ENCODE measurements around the gene SLC66A1. TPM values are rescaled to one million over a fixed set of nuclear protein-coding genes. Genes with fewer than 3 reads are reported as not detected.
A peak's percentile ranks its signal among the peaks of the same experiment; 100 is the strongest.

Gene SLC66A1
- total RNA-seq, 4 donors from 2014 or later: 19.1 to 53.9 (median 35.3) TPM

DNA sequence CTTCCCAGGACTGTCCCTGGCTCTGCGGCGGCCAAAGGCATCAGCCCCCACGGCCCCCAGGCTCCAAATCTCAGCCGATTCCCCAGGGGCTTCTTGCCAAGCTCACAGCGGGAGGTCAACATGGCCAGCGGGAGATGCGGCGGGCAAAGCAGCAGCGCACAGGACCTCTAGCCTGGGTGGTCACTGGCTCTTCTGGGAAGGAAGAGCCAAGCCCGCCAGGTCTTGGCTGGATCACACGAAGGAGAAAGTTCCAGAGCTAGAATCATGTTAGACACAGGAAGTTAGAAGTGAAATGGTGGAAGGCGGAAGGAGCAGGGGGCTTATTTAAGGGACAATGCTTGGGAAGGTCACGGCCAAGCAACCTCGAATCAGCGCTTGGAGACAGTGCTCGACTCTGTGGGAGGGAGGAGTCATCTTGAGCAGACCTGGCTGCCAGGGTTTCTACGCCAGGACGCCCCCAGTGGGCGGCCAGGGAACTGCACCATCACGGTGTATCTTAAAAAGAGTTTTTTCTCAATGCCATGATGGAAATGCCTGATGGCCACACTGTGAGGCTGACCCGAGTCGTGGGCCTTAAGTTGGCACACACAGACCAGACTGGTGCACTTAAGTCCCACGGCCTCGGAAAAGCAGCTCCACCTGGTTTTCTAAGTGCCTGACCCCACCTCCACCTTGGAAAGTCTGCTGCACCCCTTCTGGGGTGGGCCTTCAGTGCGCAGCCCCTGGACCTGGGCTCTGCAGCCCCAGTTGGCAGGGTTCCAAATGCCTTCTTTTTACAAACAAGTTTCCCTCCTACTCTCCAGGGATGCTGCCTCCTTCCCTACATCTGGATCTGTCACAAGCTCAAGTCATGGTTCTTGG lies 29.3 kb downstream of the SLC66A1 start:
- in situ Hi-C loops (cut with MboI; ENCODE audit: low pct_ligation_motif_present in 1 of 4, low pct_unique_long_range_greater_than_20kb in 1 of 4, low sequenced_read_pairs in 3 of 4) (loop anchor here in 3 of 4 donors (5.0 to 10.0 kb wide), 2 partner anchors 311 to 313 kb away; no protein-coding TSS in a partner anchor), intact Hi-C loops (cut with DNase I; ENCODE audit: low total_unique reads) (no loop called here)
- H3K4me1 ChIP-seq: peaks cover 0 to 7% (median 2%) of the 10 kb centered on the region in 4 donors
- no peak for TF ChIP-seq POLR2A (IDR thresholded peaks at IDR 0.05)
- TF ChIP-seq, protein P1, sequence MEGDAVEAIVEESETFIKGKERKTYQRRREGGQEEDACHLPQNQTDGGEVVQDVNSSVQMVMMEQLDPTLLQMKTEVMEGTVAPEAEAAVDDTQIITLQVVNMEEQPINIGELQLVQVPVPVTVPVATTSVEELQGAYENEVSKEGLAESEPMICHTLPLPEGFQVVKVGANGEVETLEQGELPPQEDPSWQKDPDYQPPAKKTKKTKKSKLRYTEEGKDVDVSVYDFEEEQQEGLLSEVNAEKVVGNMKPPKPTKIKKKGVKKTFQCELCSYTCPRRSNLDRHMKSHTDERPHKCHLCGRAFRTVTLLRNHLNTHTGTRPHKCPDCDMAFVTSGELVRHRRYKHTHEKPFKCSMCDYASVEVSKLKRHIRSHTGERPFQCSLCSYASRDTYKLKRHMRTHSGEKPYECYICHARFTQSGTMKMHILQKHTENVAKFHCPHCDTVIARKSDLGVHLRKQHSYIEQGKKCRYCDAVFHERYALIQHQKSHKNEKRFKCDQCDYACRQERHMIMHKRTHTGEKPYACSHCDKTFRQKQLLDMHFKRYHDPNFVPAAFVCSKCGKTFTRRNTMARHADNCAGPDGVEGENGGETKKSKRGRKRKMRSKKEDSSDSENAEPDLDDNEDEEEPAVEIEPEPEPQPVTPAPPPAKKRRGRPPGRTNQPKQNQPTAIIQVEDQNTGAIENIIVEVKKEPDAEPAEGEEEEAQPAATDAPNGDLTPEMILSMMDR (IDR thresholded peaks at IDR 0.05): peak; percentile 88 to 92 (median 91)
- TF ChIP-seq EP300 (IDR thresholded peaks at IDR 0.05; ENCODE audit: low read depth): no peak
- no peaks in the 10 kb centered on the region for H3K9me3 ChIP-seq
- DNase-seq: peak; percentile 80
- peaks cover 0 to 27% (median 7%) of the 10 kb centered on the region in 4 donors for H3K36me3 ChIP-seq
- H3K27ac ChIP-seq: peak overlapping the region in 1 of 4 donors; percentile 52
- no peak overlapping the region for H3K4me3 ChIP-seq
- H3K27me3 ChIP-seq: no peaks in the 10 kb centered on the region
- 47 to 61% methylated on average over 5 to 25 of the region's 25 CpGs for WGBS, 2 donors (ENCODE audit: low coverage in 1 of 2)

DNA sequence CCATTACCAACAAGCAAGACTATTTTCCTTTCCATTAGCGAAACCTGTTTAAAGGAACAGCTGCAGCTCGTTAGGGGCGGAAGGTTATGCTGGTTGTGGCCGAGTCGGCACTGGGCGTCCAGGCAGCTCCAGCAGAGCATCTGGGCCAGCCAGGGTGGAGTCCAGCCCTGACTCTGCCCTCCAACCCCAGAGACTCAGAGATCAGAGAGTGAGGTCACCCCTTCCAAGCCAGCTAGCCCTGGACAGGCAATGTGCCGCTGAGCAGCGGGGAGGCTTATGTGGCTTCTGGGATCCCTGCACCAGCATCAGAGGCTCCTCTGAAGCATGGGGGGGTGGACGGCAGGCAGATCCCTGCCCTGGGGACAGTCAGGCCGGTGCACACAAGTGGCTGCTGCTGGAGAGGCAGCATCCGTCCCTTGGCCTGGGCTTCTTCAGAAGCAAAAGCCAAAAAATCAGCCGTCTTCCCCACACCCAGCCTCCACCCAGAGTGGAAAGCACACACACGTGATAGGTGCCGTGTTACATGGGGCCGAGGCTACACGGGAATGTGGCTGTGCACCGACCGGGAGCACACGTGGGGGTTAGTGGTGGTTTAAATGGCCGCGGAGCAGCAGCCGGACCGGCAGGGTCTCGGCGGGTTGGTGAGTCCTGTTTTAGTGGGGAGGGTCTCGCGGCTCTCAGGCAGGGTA lies 30.1 kb downstream of the SLC66A1 start:
- Histone ChIP-seq H3K27me3 (no peaks in the 10 kb centered on the region), H3K9me3 (no peaks in the 10 kb centered on the region), H3K27ac (peak overlapping the region in 1 of 4 donors; percentile 52), H3K4me3 (no peak overlapping the region), H3K4me1 (peaks cover 0 to 7% (median 2%) of the 10 kb centered on the region in 4 donors), H3K36me3 (peaks cover 0 to 27% (median 7%) of the 10 kb centered on the region in 4 donors)
- DNase-seq: no peak
- in situ Hi-C loops (cut with MboI; ENCODE audit: low pct_ligation_motif_present in 1 of 4, low pct_unique_long_range_greater_than_20kb in 1 of 4, low sequenced_read_pairs in 3 of 4): loop anchor here in 3 of 4 donors (5.0 to 10.0 kb wide), 2 partner anchors 310 to 313 kb away; no protein-coding TSS in a partner anchor
- intact Hi-C loops (cut with DNase I; ENCODE audit: low total_unique reads): no loop called here
- WGBS, 2 donors (ENCODE audit: low coverage in 1 of 2): 81% methylated on average over 19 of the region's 27 CpGs; no CpG with 5 or more reads in 1 of the 2 donors
- TF ChIP-seq POLR2A (IDR thresholded peaks at IDR 0.05) (no peak), POLR2AphosphoS5 (IDR thresholded peaks at IDR 0.05) (no peak), EP300 (IDR thresholded peaks at IDR 0.05; ENCODE audit: low read depth) (no peak)
- TF ChIP-seq, protein P1 (IDR thresholded peaks at IDR 0.05): no peak

DNA sequence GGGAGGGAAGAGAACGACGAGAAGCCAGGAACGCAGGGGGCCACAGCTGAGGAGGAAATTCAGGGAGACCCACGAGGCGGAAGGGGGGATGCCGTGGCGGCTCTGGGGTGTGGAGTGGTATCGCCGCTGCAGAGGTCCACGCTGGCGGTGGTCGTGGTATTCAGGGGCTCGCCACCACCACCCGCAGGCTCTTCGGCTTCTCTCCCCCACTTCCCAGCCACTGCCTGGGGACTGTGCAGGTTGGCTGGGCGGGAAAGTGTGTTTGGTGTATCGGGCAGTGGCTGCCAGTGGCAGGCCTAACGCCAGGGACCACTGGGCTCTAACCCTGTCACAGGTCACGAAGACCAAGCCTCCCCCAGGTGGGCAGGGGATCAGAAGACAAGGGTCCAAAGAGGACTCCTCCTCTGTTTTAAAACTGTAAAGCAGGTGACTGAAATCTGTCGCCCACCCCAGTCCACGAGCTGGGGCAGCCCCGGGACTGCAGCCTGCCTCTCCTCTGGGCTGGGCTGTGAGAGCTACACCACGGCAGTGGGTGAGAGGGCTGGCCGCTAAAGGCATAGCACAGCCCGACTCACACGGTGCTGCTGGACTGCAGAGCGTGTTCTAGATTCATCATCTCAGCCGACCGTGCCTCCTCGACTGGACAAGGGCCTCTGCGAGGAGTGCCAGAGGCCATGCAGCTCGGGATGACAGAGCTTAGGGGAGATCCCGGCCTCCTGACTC lies 30.9 kb downstream of the SLC66A1 start:
- no peaks in the 10 kb centered on the region for H3K27me3 ChIP-seq
- in situ Hi-C loops (cut with MboI; ENCODE audit: low pct_ligation_motif_present in 1 of 4, low pct_unique_long_range_greater_than_20kb in 1 of 4, low sequenced_read_pairs in 3 of 4) (loop anchor here in 3 of 4 donors (5.0 to 10.0 kb wide), 2 partner anchors 309 to 312 kb away; no protein-coding TSS in a partner anchor), intact Hi-C loops (cut with DNase I; ENCODE audit: low total_unique reads) (no loop called here)
- peaks cover 0 to 27% (median 7%) of the 10 kb centered on the region in 4 donors for H3K36me3 ChIP-seq
- no peaks in the 10 kb centered on the region for H3K9me3 ChIP-seq
- TF ChIP-seq POLR2A (IDR thresholded peaks at IDR 0.05): no peak
- TF ChIP-seq POLR2AphosphoS5 (IDR thresholded peaks at IDR 0.05): no peak
- no peak for TF ChIP-seq EP300 (IDR thresholded peaks at IDR 0.05; ENCODE audit: low read depth)
- TF ChIP-seq, protein P1 (IDR thresholded peaks at IDR 0.05): no peak
- WGBS, 2 donors (ENCODE audit: low coverage in 1 of 2): 86 to 96% methylated on average over 4 to 33 of the region's 33 CpGs
- no peak overlapping the region for H3K27ac ChIP-seq
- H3K4me3 ChIP-seq: no peak overlapping the region
- no peak for DNase-seq
- H3K4me1 ChIP-seq: peaks cover 0 to 9% (median 2%) of the 10 kb centered on the region in 4 donors
